Measurements from ENCODE around the gene FBXL15.

- TF ChIP-seq CTCF (IDR thresholded peaks at IDR 0.05 in 8 of 11, conservative IDR thresholded peaks at IDR 0.05 in 3 of 11) (no peak), POLR2A (IDR thresholded peaks at IDR 0.05) (no peak)
Measured at GRCh38 chr10:102416695-102417094, 3.9 kb upstream of the FBXL15 start.
